Sigmoid colon (tissue), 7 donors: ENCODE data around the gene CHD8. TPM values are rescaled to one million over a fixed set of nuclear protein-coding genes. Genes with fewer than 3 reads are reported as not detected.
"Not testable (repeated sequence)": the region's sequence is repeated elsewhere in the genome, so short reads cannot be mapped to it uniquely, and the experiment has no call there.

Experiments
- DNase-seq: peaks from one replicate; pipeline ENCODE4 v3.0.0-alpha.2; 2019
- H3K27ac ChIP-seq, 4 donors: fragments of 200-600 bp; sonication (generic); one replicate each; pipeline ENCODE4 v1.5.1; 2016 to 2019; ENCODE audit warnings: mild to moderate bottlenecking in 1 of 4
- H3K27me3 ChIP-seq, 3 donors: fragments of 200-600 bp; sonication (generic); one replicate each; pipeline ENCODE4 v1.5.1; 2019; ENCODE audit warnings: mild to moderate bottlenecking in 1 of 3
- H3K36me3 ChIP-seq, 4 donors: fragments of 200-600 bp; sonication (generic); one replicate each; pipeline ENCODE4 v1.5.1; 2016 to 2019
- H3K4me1 ChIP-seq, 4 donors: fragments of 200-600 bp; sonication (generic); one replicate each; pipeline ENCODE4 v1.5.1; 2017 to 2019
- H3K4me3 ChIP-seq, 4 donors: fragments of 200-600 bp; sonication (generic); one replicate each; pipeline ENCODE4 v1.5.1; 2017 to 2019; ENCODE audit warnings: mild to moderate bottlenecking in 2 of 4, moderate library complexity in 1 of 4
- H3K9me3 ChIP-seq, 4 donors: fragments of 200-600 bp in 3 of 4; sonication (generic) in 3 of 4; one replicate each; pipeline versions ENCODE4 v1.5.1 to v1.6.1; 2013 to 2019
- CTCF ChIP-seq, 4 experiments: fragments of 450-650 bp in 3 of 4; fragments of 200-600 bp in 1 of 4; IDR thresholded peaks; one replicate each; pipeline ENCODE4 v1.5.1; 2016 to 2019; ENCODE audit warnings: antibody characterized with exemption in 4 of 4, mild to moderate bottlenecking in 3 of 4, moderate library complexity in 2 of 4
- EP300 ChIP-seq, 4 donors: sonication (generic); formaldehyde crosslinking; IDR thresholded peaks; one replicate each; pipeline ENCODE4 v1.6.1; 2017; ENCODE audit warnings: antibody characterized with exemption in 4 of 4
- POLR2A ChIP-seq, 2 donors: fragments of 450-650 bp; IDR thresholded peaks; one replicate each; pipeline ENCODE4 v1.6.1; 2016; ENCODE audit warnings: antibody characterized with exemption in 2 of 2, mild to moderate bottlenecking in 2 of 2, moderate library complexity in 2 of 2
- POLR2AphosphoS5 ChIP-seq, 4 donors: sonication (generic); formaldehyde crosslinking; IDR thresholded peaks; one replicate each; pipeline ENCODE4 v1.6.1; 2017; ENCODE audit warnings: antibody characterized with exemption in 4 of 4
- WGBS, 2 donors: extraction: QIAGEN DNeasy Blood & Tissue Kit; methylation state at CpG; one replicate each; pipeline ENCODE4 v1.1.7; 2013; 5-methylcytosine and 5-hydroxymethylcytosine counted together
- intact Hi-C: fragments of 100-400 bp; cut with DNase I; formaldehyde crosslinking; loops from one replicate; pipeline ENCODE4 v1.15.1; 2023
- polyA plus RNA-seq, 3 donors: library from polyadenylated mRNA; stranded (reverse); fragments of 200-250 nt; gene quantifications; one replicate each; pipeline ENCODE4 v1.2.3, GENCODE V29; 2013
- total RNA-seq, 4 donors: library from RNA; depleted of rRNA; stranded (reverse); fragments of >200 nt; gene quantifications; one replicate each; pipeline ENCODE4 v1.1.0, GENCODE V29; 2016
- donor health status: healthy with polysubstance abuse.
- donor health status: Bipolar disorder and iron deficiency.
- donor health status: healthy.

Gene CHD8
- total and polyA plus RNA-seq, 7 donors: 9.0 to 53.5 (median 36.0) TPM

- WGBS, 2 donors: 0 to 1% methylated on average over 17 of the region's 17 CpGs
- H3K4me3 ChIP-seq: peak overlapping the region; percentile 74 to 89 (median 86)
- H3K27ac ChIP-seq: peak overlapping the region; percentile 87 to 97 (median 92)
- peaks cover 0 to 8% (median 5%) of the 10 kb centered on the region in 4 donors for H3K36me3 ChIP-seq
- no peaks in the 10 kb centered on the region for H3K9me3 ChIP-seq
- intact Hi-C loops: loop anchor here (10.0 kb wide), 1 partner anchor 461 kb away; the partner anchor contains the start of gene SLC39A2
- no peak for TF ChIP-seq POLR2A (IDR thresholded peaks at IDR 0.05)
- no peak for TF ChIP-seq POLR2AphosphoS5 (IDR thresholded peaks at IDR 0.05)
- DNase-seq: no peak
- peaks cover 0 to 26% (median 25%) of the 10 kb centered on the region in 4 donors for H3K4me1 ChIP-seq
- no peaks in the 10 kb centered on the region for H3K27me3 ChIP-seq
Measured at GRCh38 chr14:21455592-21455911, 371 bp downstream of the CHD8 start.

GRCh38 chr14:21454843-21455544 is 929 bp downstream of the CHD8 start:
- WGBS, 2 donors: 9 to 34% methylated on average over 15 of the region's 15 CpGs
- no peaks in the 10 kb centered on the region for H3K9me3 ChIP-seq
- intact Hi-C loops: loop anchor here (10.0 kb wide), 1 partner anchor 460 kb away; the partner anchor contains the start of gene SLC39A2
- no peak for DNase-seq
- peaks cover 0 to 7% (median 4%) of the 10 kb centered on the region in 4 donors for H3K36me3 ChIP-seq
- H3K27me3 ChIP-seq: no peaks in the 10 kb centered on the region
- peaks cover 0 to 29% (median 25%) of the 10 kb centered on the region in 4 donors for H3K4me1 ChIP-seq
- peak overlapping the region; percentile 74 to 89 (median 86) for H3K4me3 ChIP-seq
- H3K27ac ChIP-seq: peak overlapping the region; percentile 87 to 97 (median 92)
- TF ChIP-seq POLR2A (IDR thresholded peaks at IDR 0.05) (no peak), POLR2AphosphoS5 (IDR thresholded peaks at IDR 0.05) (no peak), CTCF (IDR thresholded peaks at IDR 0.05) (no peak), EP300 (IDR thresholded peaks at IDR 0.05) (no peak)

- H3K27me3 ChIP-seq: no peaks in the 10 kb centered on the region
- H3K4me3 ChIP-seq: no peak overlapping the region
- no peak overlapping the region for H3K27ac ChIP-seq
- 80 to 84% methylated on average over 1 of the region's 1 CpG for WGBS, 2 donors
- TF ChIP-seq CTCF (IDR thresholded peaks at IDR 0.05): no peak
- H3K9me3 ChIP-seq: no peaks in the 10 kb centered on the region
- H3K36me3 ChIP-seq: peaks cover 0 to 7% (median 0%) of the 10 kb centered on the region in 4 donors
- H3K4me1 ChIP-seq: peaks cover 0 to 19% (median 14%) of the 10 kb centered on the region in 4 donors
- DNase-seq: no peak
- intact Hi-C loops: loop anchor here (10.0 kb wide), 1 partner anchor 455 kb away; the partner anchor contains the start of gene SLC39A2
Measured at GRCh38 chr14:21449899-21450216, 6.1 kb downstream of the CHD8 start.

- H3K36me3 ChIP-seq, H3K9me3 ChIP-seq, intact Hi-C loops, H3K27me3 ChIP-seq, H3K4me1 ChIP-seq, DNase-seq, H3K27ac ChIP-seq, H3K4me3 ChIP-seq: not testable (repeated sequence)
- WGBS, 2 donors: 77 to 80% methylated on average over 1 of the region's 1 CpG
Measured at GRCh38 chr14:21442657-21443056, 13.3 kb downstream of the CHD8 start.

GRCh38 chr14:21440859-21441258 is 15.1 kb downstream of the CHD8 start:
- Histone ChIP-seq H3K36me3 (no peaks in the 10 kb centered on the region), H3K27me3 (no peaks in the 10 kb centered on the region), H3K9me3 (no peaks in the 10 kb centered on the region), H3K4me1 (peaks cover 0 to 16% (median 13%) of the 10 kb centered on the region in 4 donors), H3K27ac (no peak overlapping the region), H3K4me3 (no peak overlapping the region)
- DNase-seq: no peak
- intact Hi-C loops: no loop called here
- TF ChIP-seq CTCF (IDR thresholded peaks at IDR 0.05) (no peak), POLR2A (IDR thresholded peaks at IDR 0.05) (no peak), POLR2AphosphoS5 (IDR thresholded peaks at IDR 0.05) (no peak), EP300 (IDR thresholded peaks at IDR 0.05) (no peak)
